ENCODE results near the gene OTUD7B.

The OTUD7B gene

GRCh38 chr1:150024156-150024555, 13.6 kb upstream of the OTUD7B start:
- TF ChIP-seq POLR2A (IDR thresholded peaks at IDR 0.05; ENCODE audit: low read depth, low read length): no peak
- no peak for TF ChIP-seq POU2F2 (IDR thresholded peaks at IDR 0.05; ENCODE audit: low read depth, low read length)
- no peak for TF ChIP-seq PAX5 (IDR thresholded peaks at IDR 0.05; ENCODE audit: insufficient read depth, low read length, severe bottlenecking)
- no peak for TF ChIP-seq TAF1 (IDR thresholded peaks at IDR 0.05; ENCODE audit: low read depth, low read length)
- TF ChIP-seq SPI1 (IDR thresholded peaks at IDR 0.05; ENCODE audit: low read depth, low read length): no peak
- no peak for TF ChIP-seq POLR2AphosphoS5 (IDR thresholded peaks at IDR 0.05; ENCODE audit: low read depth, low read length)
- FAIRE-seq (no peak), DNase-seq (ENCODE audit: insufficient read length, low spot score) (no peak)

GRCh38 chr1:150022357-150022756, 11.8 kb upstream of the OTUD7B start:
- FAIRE-seq (no peak), DNase-seq (ENCODE audit: insufficient read length, low spot score) (no peak)
- TF ChIP-seq POLR2AphosphoS5 (IDR thresholded peaks at IDR 0.05; ENCODE audit: low read depth, low read length): no peak
- TF ChIP-seq POLR2A (IDR thresholded peaks at IDR 0.05; ENCODE audit: low read depth, low read length): no peak
- no peak for TF ChIP-seq SPI1 (IDR thresholded peaks at IDR 0.05; ENCODE audit: low read depth, low read length)
- TF ChIP-seq TAF1 (IDR thresholded peaks at IDR 0.05; ENCODE audit: low read depth, low read length): no peak
- TF ChIP-seq POU2F2 (IDR thresholded peaks at IDR 0.05; ENCODE audit: low read depth, low read length): no peak
- no peak for TF ChIP-seq PAX5 (IDR thresholded peaks at IDR 0.05; ENCODE audit: insufficient read depth, low read length, severe bottlenecking)

GRCh38 chr1:150021191-150021694, 10.7 kb upstream of the OTUD7B start:
- TF ChIP-seq POU2F2 (IDR thresholded peaks at IDR 0.05; ENCODE audit: low read depth, low read length) (no peak), POLR2AphosphoS5 (IDR thresholded peaks at IDR 0.05; ENCODE audit: low read depth, low read length) (no peak), PAX5 (IDR thresholded peaks at IDR 0.05; ENCODE audit: insufficient read depth, low read length, severe bottlenecking) (no peak), SPI1 (IDR thresholded peaks at IDR 0.05; ENCODE audit: low read depth, low read length) (no peak), POLR2A (IDR thresholded peaks at IDR 0.05; ENCODE audit: low read depth, low read length) (no peak), TAF1 (IDR thresholded peaks at IDR 0.05; ENCODE audit: low read depth, low read length) (no peak)
- no peak for DNase-seq (ENCODE audit: insufficient read length, low spot score)
- FAIRE-seq: no peak

- TF ChIP-seq POU2F2 (IDR thresholded peaks at IDR 0.05; ENCODE audit: low read depth, low read length) (no peak), PAX5 (IDR thresholded peaks at IDR 0.05; ENCODE audit: insufficient read depth, low read length, severe bottlenecking) (no peak), POLR2A (IDR thresholded peaks at IDR 0.05; ENCODE audit: low read depth, low read length) (no peak), SPI1 (IDR thresholded peaks at IDR 0.05; ENCODE audit: low read depth, low read length) (no peak), TAF1 (IDR thresholded peaks at IDR 0.05; ENCODE audit: low read depth, low read length) (no peak)
- no peak for DNase-seq (ENCODE audit: insufficient read length, low spot score)
- no peak for FAIRE-seq
These were observed 10.2 kb upstream of the OTUD7B start for GRCh38 chr1:150020711-150021110.

GRCh38 chr1:150018165-150018564, 7.6 kb upstream of the OTUD7B start:
- FAIRE-seq (no peak), DNase-seq (ENCODE audit: insufficient read length, low spot score) (no peak)
- no peak for TF ChIP-seq PAX5 (IDR thresholded peaks at IDR 0.05; ENCODE audit: insufficient read depth, low read length, severe bottlenecking)
- TF ChIP-seq SPI1 (IDR thresholded peaks at IDR 0.05; ENCODE audit: low read depth, low read length): peak; percentile 93
- no peak for TF ChIP-seq POLR2A (IDR thresholded peaks at IDR 0.05; ENCODE audit: low read depth, low read length)
- TF ChIP-seq POLR2AphosphoS5 (IDR thresholded peaks at IDR 0.05; ENCODE audit: low read depth, low read length): no peak
- TF ChIP-seq TAF1 (IDR thresholded peaks at IDR 0.05; ENCODE audit: low read depth, low read length): no peak
- TF ChIP-seq POU2F2 (IDR thresholded peaks at IDR 0.05; ENCODE audit: low read depth, low read length): no peak

GRCh38 chr1:150017206-150017750, 6.8 kb upstream of the OTUD7B start:
- DNase-seq (ENCODE audit: insufficient read length, low spot score) (no peak), FAIRE-seq (no peak)
- no peak for TF ChIP-seq TAF1 (IDR thresholded peaks at IDR 0.05; ENCODE audit: low read depth, low read length)
- TF ChIP-seq SPI1 (IDR thresholded peaks at IDR 0.05; ENCODE audit: low read depth, low read length): no peak
- TF ChIP-seq POLR2AphosphoS5 (IDR thresholded peaks at IDR 0.05; ENCODE audit: low read depth, low read length): no peak
- no peak for TF ChIP-seq POU2F2 (IDR thresholded peaks at IDR 0.05; ENCODE audit: low read depth, low read length)

- no peak for FAIRE-seq
- no peak for TF ChIP-seq POU2F2 (IDR thresholded peaks at IDR 0.05; ENCODE audit: low read depth, low read length)
- no peak for TF ChIP-seq PAX5 (IDR thresholded peaks at IDR 0.05; ENCODE audit: insufficient read depth, low read length, severe bottlenecking)
- TF ChIP-seq SPI1 (IDR thresholded peaks at IDR 0.05; ENCODE audit: low read depth, low read length): no peak
- no peak for TF ChIP-seq POLR2A (IDR thresholded peaks at IDR 0.05; ENCODE audit: low read depth, low read length)
- no peak for TF ChIP-seq POLR2AphosphoS5 (IDR thresholded peaks at IDR 0.05; ENCODE audit: low read depth, low read length)
- no peak for TF ChIP-seq TAF1 (IDR thresholded peaks at IDR 0.05; ENCODE audit: low read depth, low read length)
- DNase-seq (ENCODE audit: insufficient read length, low spot score): no peak
These were observed 5.2 kb upstream of the OTUD7B start for GRCh38 chr1:150015651-150016131.

GRCh38 chr1:150012611-150013010, 2.1 kb upstream of the OTUD7B start:
- DNase-seq (ENCODE audit: insufficient read length, low spot score) (no peak), FAIRE-seq (no peak)
- TF ChIP-seq POU2F2 (IDR thresholded peaks at IDR 0.05; ENCODE audit: low read depth, low read length): no peak
- no peak for TF ChIP-seq POLR2AphosphoS5 (IDR thresholded peaks at IDR 0.05; ENCODE audit: low read depth, low read length)
- TF ChIP-seq TAF1 (IDR thresholded peaks at IDR 0.05; ENCODE audit: low read depth, low read length): no peak
- no peak for TF ChIP-seq PAX5 (IDR thresholded peaks at IDR 0.05; ENCODE audit: insufficient read depth, low read length, severe bottlenecking)
- TF ChIP-seq SPI1 (IDR thresholded peaks at IDR 0.05; ENCODE audit: low read depth, low read length): no peak
- no peak for TF ChIP-seq POLR2A (IDR thresholded peaks at IDR 0.05; ENCODE audit: low read depth, low read length)

- DNase-seq (ENCODE audit: insufficient read length, low spot score) (no peak), FAIRE-seq (no peak)
- no peak for TF ChIP-seq TAF1 (IDR thresholded peaks at IDR 0.05; ENCODE audit: low read depth, low read length)
- TF ChIP-seq POU2F2 (IDR thresholded peaks at IDR 0.05; ENCODE audit: low read depth, low read length): no peak
- TF ChIP-seq POLR2A (IDR thresholded peaks at IDR 0.05; ENCODE audit: low read depth, low read length): no peak
- no peak for TF ChIP-seq PAX5 (IDR thresholded peaks at IDR 0.05; ENCODE audit: insufficient read depth, low read length, severe bottlenecking)
- no peak for TF ChIP-seq SPI1 (IDR thresholded peaks at IDR 0.05; ENCODE audit: low read depth, low read length)
- no peak; the same call in 1 of the 2 replicates for TF ChIP-seq POLR2AphosphoS5 (IDR thresholded peaks at IDR 0.05; ENCODE audit: low read depth, low read length)
These were observed 728 bp downstream of the OTUD7B start for GRCh38 chr1:150009604-150010392.
